NCI-H1930 (cell line): Measurements from ENCODE around the gene PDE7B.

Experiments used
- DNase-seq, 2 experiments: peaks; one replicate each; lab custom pipeline; 2025; lab: John Stamatoyannopoulos, UW

The PDE7B gene

GRCh38 chr6:136030131-136030530, 178.6 kb downstream of the PDE7B start:
- DNase-seq, result no peak

- DNase-seq, result no peak
Measured at GRCh38 chr6:136031982-136032381, 180.5 kb downstream of the PDE7B start.

- no peak for DNase-seq
Measured at GRCh38 chr6:136033416-136033815, 181.9 kb downstream of the PDE7B start.

- no peak for DNase-seq
Measured at GRCh38 chr6:136034422-136034821, 182.9 kb downstream of the PDE7B start.

DNA sequence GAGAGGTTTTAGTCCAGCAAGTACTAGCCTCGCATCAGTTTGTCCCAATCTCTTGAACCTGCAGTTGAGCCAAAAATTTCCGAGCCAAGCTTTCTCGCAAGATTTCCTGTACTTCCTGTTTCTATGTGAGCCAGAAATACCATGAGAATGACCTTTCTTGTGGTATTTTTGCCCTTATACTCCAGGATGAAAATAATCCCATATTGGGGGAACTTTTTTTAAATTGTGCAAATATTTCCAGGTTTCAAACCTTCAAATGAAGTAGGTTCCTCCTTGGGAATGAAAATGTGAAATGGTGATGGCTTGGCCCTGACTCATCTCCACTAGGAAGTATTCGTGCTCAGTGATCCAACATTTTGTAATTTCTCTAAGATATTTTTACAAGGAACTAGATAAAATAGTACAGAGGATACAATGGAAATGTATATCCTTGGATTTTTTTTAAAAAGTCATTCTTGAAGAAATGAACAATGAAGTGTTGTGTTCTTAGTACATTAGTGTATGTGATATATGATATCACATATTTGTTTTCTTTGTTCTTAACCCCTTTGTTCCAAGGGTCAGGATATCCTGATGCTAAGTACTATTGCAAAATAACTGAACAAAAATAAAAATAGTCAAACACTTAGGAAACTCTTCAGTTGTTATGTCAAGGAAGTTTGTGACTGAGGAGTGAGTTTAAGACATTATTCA, 184.0 kb downstream of the PDE7B start:
- DNase-seq, result no peak

GRCh38 chr6:136036071-136036380, 184.5 kb downstream of the PDE7B start:
- no peak for DNase-seq

- no peak for DNase-seq
Measured at GRCh38 chr6:136036601-136037000, 185.1 kb downstream of the PDE7B start.

- DNase-seq, result no peak
Measured at GRCh38 chr6:136037242-136037875, 185.9 kb downstream of the PDE7B start.

DNA sequence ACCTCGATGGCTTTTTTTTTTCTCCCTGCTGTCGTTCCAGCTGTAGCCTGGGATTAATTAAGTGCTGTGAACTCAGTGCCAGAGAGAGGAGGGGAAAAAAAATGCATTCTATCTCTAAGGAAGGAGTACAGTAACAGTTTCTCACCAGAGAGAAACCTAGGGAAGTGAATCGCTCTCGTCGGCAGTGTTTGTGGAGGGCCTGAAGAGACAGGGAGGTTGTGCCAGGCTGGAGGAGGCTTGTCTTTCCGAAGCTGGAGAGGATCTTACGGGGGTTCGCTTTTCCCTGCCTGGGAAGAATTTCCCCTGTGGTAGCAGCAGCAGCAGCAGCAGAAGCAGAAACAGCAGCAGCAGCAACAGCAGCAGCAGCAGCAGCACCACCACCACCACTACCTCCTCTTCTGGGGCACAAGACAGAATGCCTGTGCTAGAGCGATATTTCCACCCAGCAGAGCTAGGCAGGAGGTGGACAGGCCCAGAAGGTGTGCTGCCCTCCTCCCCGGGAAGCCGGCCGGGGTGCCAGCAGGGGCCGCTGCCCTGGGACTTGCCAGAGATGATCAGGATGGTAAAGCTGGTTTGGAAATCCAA, 186.5 kb downstream of the PDE7B start:
- DNase-seq, result no peak

DNA sequence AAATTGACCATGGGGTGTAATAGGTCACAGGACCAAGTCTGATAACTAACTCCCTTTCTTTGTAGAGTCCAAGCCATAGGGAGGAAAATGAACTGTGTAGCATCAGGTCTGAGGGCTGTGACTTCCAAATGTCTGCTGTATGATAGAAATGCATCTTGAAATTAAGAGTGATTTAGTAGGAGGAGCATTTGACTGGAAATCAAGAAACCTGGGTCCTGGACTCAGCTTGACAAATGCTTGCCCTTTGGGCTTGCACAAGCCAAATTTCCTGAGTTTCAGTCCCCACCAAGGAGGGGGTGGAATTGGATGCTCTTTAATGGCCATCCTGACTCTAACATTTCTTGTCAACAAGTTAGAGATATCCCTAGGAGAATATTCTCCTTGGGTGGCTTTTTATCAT, 187.0 kb downstream of the PDE7B start:
- DNase-seq, result no peak

DNA sequence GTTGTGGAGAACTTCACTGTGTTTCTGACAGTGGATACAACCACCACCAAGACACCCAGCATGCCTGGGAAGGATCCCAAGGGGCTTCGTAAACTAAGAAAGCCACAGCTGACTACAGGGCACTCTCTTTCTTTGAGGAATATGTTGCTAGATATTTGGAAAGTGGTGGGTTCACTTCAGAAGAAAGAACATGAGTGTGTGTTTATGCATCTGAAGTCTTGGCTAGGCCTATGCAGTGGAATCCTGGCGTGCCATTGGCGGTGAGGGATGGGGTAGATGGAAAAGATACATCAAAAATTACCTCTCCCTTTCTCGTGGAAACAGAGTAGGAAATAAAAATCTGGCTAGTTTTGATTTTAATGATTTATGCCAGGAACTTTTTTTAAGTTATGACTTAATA, 187.7 kb downstream of the PDE7B start:
- no peak for DNase-seq

GRCh38 chr6:136050475-136050874, 199.0 kb downstream of the PDE7B start:
- no peak for DNase-seq

DNA sequence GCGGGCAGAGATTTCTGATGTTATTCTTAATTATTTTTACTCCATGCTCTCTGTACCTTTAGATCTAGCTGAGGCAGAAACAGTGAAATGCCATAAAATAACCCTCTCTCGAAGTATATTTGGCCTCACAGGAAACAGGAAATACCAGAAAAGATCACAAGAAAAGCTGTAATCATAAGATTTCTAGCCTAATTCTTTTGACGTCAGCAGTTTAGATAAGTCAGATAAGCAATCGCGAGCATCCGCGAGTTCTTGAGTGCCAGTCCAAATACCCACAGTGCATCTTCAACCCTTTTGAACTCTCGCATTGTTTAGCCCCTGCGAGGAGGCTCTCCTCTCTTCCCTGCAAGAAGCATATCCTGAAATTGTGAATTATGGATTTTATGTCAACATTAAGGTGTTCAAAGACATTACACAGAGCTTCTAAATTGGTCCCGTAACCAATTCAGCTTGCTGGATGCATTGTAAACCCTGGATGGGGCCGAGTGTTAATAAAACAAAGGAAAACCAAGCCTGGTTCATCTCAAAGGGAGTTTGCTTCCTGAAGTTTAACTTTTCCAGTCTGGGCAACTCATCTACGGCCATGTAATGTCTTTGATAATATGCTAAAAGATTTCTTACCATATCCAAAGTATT, 199.8 kb downstream of the PDE7B start:
- no peak for DNase-seq

- DNase-seq, result no peak
Measured at GRCh38 chr6:136052031-136052430, 200.5 kb downstream of the PDE7B start.

DNA sequence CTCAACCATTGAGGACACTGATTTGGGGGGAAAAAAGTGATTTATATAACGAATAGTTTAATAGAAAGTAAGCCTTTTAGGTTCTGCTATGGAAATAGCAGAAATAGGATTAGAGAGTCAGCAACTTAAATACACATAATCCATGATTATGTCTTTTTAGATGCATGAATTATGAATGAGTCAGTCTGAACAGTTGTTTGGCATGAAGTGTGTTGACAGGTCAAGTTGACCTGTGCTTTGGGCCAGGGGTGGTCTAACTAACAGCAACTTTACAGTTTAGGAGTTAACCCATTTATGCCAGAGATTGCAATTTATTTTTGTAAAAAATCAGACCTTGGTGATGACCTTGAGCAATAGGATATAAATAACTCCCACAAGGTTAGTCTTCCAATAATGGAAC, 207.4 kb downstream of the PDE7B start:
- no peak for DNase-seq

DNA sequence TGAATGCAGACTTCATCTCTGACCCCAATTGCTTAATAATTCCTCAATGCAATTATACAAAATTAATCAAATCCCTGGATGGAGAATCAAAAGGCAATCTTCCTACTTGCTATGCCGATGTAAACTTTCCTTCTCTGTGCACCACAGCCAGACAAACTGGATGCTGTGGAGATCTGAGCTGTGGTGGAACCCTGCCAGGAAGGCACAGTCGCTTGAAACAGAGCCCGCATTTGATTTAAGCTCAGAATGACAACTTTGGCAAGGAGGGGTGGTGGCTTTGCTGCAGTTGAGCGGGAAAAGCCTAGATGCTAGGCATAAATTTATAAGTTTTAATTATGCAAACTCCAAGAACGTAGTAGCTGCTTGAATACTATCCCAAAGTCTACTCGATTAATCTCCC, 207.8 kb downstream of the PDE7B start:
- DNase-seq, result no peak

GRCh38 chr6:136060052-136060451, 208.6 kb downstream of the PDE7B start:
- DNase-seq, result no peak

- no peak for DNase-seq
Measured at GRCh38 chr6:136060759-136061158, 209.3 kb downstream of the PDE7B start.

GRCh38 chr6:136061701-136062100, 210.2 kb downstream of the PDE7B start:
- DNase-seq, result no peak

- DNase-seq, result no peak
Measured at GRCh38 chr6:136063096-136063495, 211.6 kb downstream of the PDE7B start.

DNA sequence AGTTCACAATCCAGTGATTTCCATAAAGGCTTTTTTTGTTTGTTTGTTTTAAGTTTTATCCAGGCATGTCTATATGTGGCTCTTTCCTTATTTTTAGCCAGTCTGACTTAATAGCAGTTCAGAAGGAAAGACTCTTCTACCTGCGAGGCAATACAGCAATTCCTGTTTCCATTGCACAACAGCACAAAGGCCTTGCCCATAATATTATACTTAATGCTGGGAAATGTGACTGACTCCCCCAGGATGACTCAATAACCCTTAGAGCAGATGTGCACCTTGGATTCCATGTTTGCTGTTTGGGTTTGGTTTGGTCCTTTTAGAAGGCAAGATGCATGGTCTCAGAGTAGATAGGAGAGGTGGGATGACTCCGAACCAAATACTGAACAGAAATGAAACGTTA, 214.5 kb downstream of the PDE7B start:
- no peak for DNase-seq

- DNase-seq, result no peak
Measured at GRCh38 chr6:136067731-136068341, 216.3 kb downstream of the PDE7B start.

GRCh38 chr6:136069119-136069518, 217.6 kb downstream of the PDE7B start:
- no peak for DNase-seq
